SKM-1 (cell line): ENCODE results near the gene MSLN.
"Not testable (repeated sequence)": the region's sequence is repeated elsewhere in the genome, so short reads cannot be mapped to it uniquely, and the experiment has no call there.

ENCODE experiments used
- DNase-seq: peaks from one replicate; lab custom pipeline; 2025; ENCODE audit not compliant: unreplicated experiment; lab: John Stamatoyannopoulos, UW

The MSLN gene

GRCh38 chr16:734208-734980 lies 26.1 kb upstream of the MSLN start:
- DNase-seq = no peak

GRCh38 chr16:734981-735881 lies 25.3 kb upstream of the MSLN start:
- no peak for DNase-seq

GRCh38 chr16:735982-736453 lies 24.5 kb upstream of the MSLN start:
- DNase-seq = no peak

- no peak for DNase-seq
These were observed 23.5 kb upstream of the MSLN start for GRCh38 chr16:736936-737481.

- no peak for DNase-seq
These were observed 20.7 kb upstream of the MSLN start for GRCh38 chr16:739560-740458.

GRCh38 chr16:740459-740763 lies 20.1 kb upstream of the MSLN start:
- DNase-seq = no peak

- DNase-seq = peak; percentile 44
These were observed 19.6 kb upstream of the MSLN start, which contains the start of gene CIAO3 for GRCh38 chr16:740764-741505. CIAO3 (minus strand) TSS chr16:740997; CDS start chr16:740985, 12 bp downstream.

- no peak for DNase-seq
These were observed 18.4 kb upstream of the MSLN start for GRCh38 chr16:741986-742629.

GRCh38 chr16:742894-743293 lies 17.6 kb upstream of the MSLN start:
- DNase-seq = not testable (repeated sequence)

GRCh38 chr16:743794-744500 lies 16.6 kb upstream of the MSLN start:
- no peak for DNase-seq

- DNase-seq = no peak
These were observed 14.8 kb upstream of the MSLN start for GRCh38 chr16:745739-746138.

- DNase-seq = no peak
These were observed 13.9 kb upstream of the MSLN start for GRCh38 chr16:746637-747036.

GRCh38 chr16:747978-748746 lies 12.4 kb upstream of the MSLN start:
- DNase-seq = no peak

GRCh38 chr16:749010-749409 lies 11.5 kb upstream of the MSLN start:
- DNase-seq = no peak

- DNase-seq = no peak
These were observed 10.0 kb upstream of the MSLN start for GRCh38 chr16:750485-750884.

- DNase-seq = no peak
These were observed 9.2 kb upstream of the MSLN start for GRCh38 chr16:751152-752006.

- no peak for DNase-seq
These were observed 8.6 kb upstream of the MSLN start for GRCh38 chr16:752007-752312.
